ENCODE results near the gene CALHM2.

Gene CALHM2

DNA sequence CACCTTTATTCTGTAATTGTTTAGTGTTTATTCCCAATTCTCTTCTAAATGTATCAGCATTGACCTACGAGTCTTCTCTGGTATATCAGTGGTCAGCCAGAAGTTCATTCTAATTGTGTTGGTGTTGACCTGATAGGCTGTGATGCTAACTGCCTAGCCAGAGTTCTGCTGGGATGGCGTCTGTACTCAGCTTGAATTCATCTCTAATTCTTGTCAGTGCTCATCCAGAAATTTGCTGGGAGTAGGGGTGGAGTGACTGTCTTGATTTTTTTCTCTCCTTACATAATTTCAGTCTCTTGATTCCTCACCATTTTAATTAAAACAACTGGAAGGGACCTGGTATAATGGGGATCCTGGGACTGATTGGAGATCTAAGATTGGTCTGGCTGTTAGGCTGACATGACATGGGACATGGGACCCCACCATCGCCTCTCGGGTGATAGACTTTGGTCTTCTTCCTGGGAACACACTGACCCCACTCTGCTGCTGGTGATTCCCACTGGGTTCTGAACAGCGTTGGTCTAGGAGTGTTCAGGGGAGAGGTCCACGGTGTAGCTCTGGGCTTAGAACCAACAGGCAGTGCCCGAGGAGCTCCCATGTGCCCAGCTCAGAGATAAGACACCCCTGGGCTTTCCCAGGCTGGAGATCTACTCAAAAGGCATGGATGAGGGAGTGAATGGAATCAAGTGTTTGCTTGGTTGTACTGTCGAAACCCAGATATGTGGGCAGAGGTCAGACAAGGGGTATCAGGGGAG, 45.2 kb upstream of the CALHM2 start:
- Histone ChIP-seq H3K23ac (ENCODE audit: low read length) (no peak overlapping the region), H3K4me2 (ENCODE audit: low read length) (no peak overlapping the region), H3K79me2 (ENCODE audit: control insufficient read depth, insufficient read depth, low read length) (no peaks in the 10 kb centered on the region), H2AK5ac (ENCODE audit: low read length) (no peak overlapping the region), H4K8ac (ENCODE audit: low read depth, low read length) (no peak overlapping the region), H3K4me1 (ENCODE audit: control insufficient read depth, low read depth, low read length) (no peaks in the 10 kb centered on the region), H3K27ac (ENCODE audit: low read depth, low read length) (no peak overlapping the region), H2BK15ac (replicated peaks; ENCODE audit: low read depth) (no peak overlapping the region), H3K79me1 (ENCODE audit: low read length) (no peaks in the 10 kb centered on the region), H4K5ac (ENCODE audit: low read length) (no peak overlapping the region), H3K18ac (ENCODE audit: low read length) (no peak overlapping the region), H2BK120ac (ENCODE audit: low read depth, low read length) (no peak overlapping the region), H3K4ac (ENCODE audit: low read depth, low read length) (no peak overlapping the region), H3K56ac (ENCODE audit: low read length) (no peak overlapping the region), H3K36me3 (ENCODE audit: control insufficient read depth, insufficient read depth, low read length) (no peaks in the 10 kb centered on the region), H3K9ac (ENCODE audit: low read length) (no peak overlapping the region), H2BK5ac (ENCODE audit: low read length) (no peak overlapping the region), H3K4me3 (ENCODE audit: low read length) (no peak overlapping the region), H3K27me3 (ENCODE audit: insufficient read depth, low read length, poor library complexity) (peaks cover 23% of the 10 kb centered on the region)
- no CpG with 5 or more reads among the region's 8 CpGs for WGBS (ENCODE audit: extremely low coverage, insufficient coverage, low lambda C conversion rate)
- DNase-seq: no peak

DNA sequence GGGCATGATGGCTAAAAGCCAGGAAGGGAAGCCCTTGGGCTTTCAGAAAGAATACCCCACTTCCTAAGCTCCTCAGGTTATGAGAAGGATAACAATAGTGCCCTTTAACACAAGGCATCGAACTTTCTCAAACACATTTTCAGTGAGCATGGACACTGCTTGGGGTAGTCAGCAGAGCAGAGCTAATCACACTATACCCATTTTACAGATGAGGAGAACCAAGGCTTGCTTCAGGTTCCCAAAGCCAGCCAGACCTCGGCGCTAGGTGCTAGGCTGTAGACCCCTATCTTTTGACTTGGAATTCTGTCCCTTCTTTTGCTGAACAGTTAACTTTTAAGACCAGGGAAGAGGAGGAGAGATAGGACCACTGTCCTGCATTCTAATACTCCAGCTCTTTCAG, 43.2 kb upstream of the CALHM2 start:
- Histone ChIP-seq H2BK5ac (ENCODE audit: low read length) (no peak overlapping the region), H3K4ac (ENCODE audit: low read depth, low read length) (no peak overlapping the region), H4K8ac (ENCODE audit: low read depth, low read length) (no peak overlapping the region), H3K56ac (ENCODE audit: low read length) (no peak overlapping the region), H3K18ac (ENCODE audit: low read length) (no peak overlapping the region), H3K36me3 (ENCODE audit: control insufficient read depth, insufficient read depth, low read length) (no peaks in the 10 kb centered on the region), H2BK15ac (replicated peaks; ENCODE audit: low read depth) (no peak overlapping the region), H2BK120ac (ENCODE audit: low read depth, low read length) (no peak overlapping the region), H3K27ac (ENCODE audit: low read depth, low read length) (no peak overlapping the region), H3K79me1 (ENCODE audit: low read length) (no peaks in the 10 kb centered on the region), H2AK5ac (ENCODE audit: low read length) (no peak overlapping the region), H3K27me3 (ENCODE audit: insufficient read depth, low read length, poor library complexity) (peaks cover 23% of the 10 kb centered on the region), H4K5ac (ENCODE audit: low read length) (no peak overlapping the region), H3K4me2 (ENCODE audit: low read length) (no peak overlapping the region), H3K79me2 (ENCODE audit: control insufficient read depth, insufficient read depth, low read length) (no peaks in the 10 kb centered on the region), H3K9ac (ENCODE audit: low read length) (no peak overlapping the region), H3K23ac (ENCODE audit: low read length) (no peak overlapping the region), H3K4me3 (ENCODE audit: low read length) (no peak overlapping the region), H3K4me1 (ENCODE audit: control insufficient read depth, low read depth, low read length) (no peaks in the 10 kb centered on the region)
- DNase-seq: no peak
- no CpG with 5 or more reads among the region's 3 CpGs for WGBS (ENCODE audit: extremely low coverage, insufficient coverage, low lambda C conversion rate)

DNA sequence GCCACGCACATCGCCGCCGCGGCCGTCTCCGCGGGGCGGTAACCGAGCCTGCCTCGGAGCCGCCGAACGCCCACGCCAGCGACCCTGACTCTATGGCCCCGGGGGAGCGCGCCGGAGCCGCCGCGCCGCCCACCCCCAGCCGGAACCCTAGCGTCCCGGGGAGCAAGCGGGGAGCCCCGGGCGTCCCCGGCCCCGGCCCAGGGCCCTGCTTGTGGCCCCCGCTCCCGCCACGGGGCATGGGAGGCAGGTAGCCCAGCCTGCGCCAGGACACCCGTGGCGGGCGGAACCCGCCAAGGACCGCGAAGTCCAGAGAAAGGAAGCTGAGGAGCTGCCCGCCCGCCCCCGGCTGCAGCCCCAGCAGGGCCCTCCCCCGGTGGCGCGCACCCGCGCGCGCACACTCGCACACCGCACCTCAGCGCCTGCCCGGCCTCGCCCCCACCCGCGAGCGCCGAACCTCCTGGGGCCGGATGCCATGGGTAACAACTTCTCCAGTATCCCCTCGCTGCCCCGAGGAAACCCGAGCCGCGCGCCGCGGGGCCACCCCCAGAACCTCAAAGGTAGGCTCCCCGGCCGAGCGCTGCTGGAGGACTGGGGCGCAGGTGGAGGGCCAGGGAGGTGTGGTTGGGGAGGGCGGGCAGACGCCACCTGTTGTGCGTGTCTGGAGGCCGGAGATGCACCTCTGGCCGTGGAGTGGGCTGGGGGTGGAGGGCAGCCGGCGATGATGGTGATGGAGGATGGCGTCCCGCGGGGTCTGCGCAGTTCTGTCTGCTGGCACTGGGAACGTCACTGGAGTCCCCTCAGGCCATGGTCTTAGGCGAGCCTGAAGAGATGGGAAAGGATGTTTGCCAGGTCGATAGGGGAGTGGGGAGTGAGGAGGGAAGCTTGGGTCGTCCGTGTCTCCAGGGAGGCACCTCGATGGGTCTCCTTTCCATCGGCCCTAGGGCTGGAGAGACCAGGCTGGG, 42.0 kb upstream of the CALHM2 start:
- no peak overlapping the region for H2AK5ac ChIP-seq (ENCODE audit: low read length)
- H3K36me3 ChIP-seq (ENCODE audit: control insufficient read depth, insufficient read depth, low read length): no peaks in the 10 kb centered on the region
- H3K27me3 ChIP-seq (ENCODE audit: insufficient read depth, low read length, poor library complexity): peaks cover 23% of the 10 kb centered on the region
- no peak for DNase-seq
- H2BK15ac ChIP-seq (replicated peaks; ENCODE audit: low read depth): no peak overlapping the region
- no CpG with 5 or more reads among the region's 92 CpGs for WGBS (ENCODE audit: extremely low coverage, insufficient coverage, low lambda C conversion rate)
- H3K4me1 ChIP-seq (ENCODE audit: control insufficient read depth, low read depth, low read length): no peaks in the 10 kb centered on the region
- no peak overlapping the region for H4K5ac ChIP-seq (ENCODE audit: low read length)
- H2BK120ac ChIP-seq (ENCODE audit: low read depth, low read length): no peak overlapping the region
- H4K8ac ChIP-seq (ENCODE audit: low read depth, low read length): no peak overlapping the region
- H3K56ac ChIP-seq (ENCODE audit: low read length): no peak overlapping the region
- no peaks in the 10 kb centered on the region for H3K79me2 ChIP-seq (ENCODE audit: control insufficient read depth, insufficient read depth, low read length)
- H3K4me3 ChIP-seq (ENCODE audit: low read length): no peak overlapping the region
- no peak overlapping the region for H3K27ac ChIP-seq (ENCODE audit: low read depth, low read length)
- H3K79me1 ChIP-seq (ENCODE audit: low read length): no peaks in the 10 kb centered on the region
- peak overlapping the region; percentile 21 for H3K9ac ChIP-seq (ENCODE audit: low read length)
- no peak overlapping the region for H3K18ac ChIP-seq (ENCODE audit: low read length)
- no peak overlapping the region for H3K23ac ChIP-seq (ENCODE audit: low read length)
- H2BK5ac ChIP-seq (ENCODE audit: low read length): no peak overlapping the region
- H3K4me2 ChIP-seq (ENCODE audit: low read length): peak overlapping the region; percentile 73
- H3K4ac ChIP-seq (ENCODE audit: low read depth, low read length): no peak overlapping the region

DNA sequence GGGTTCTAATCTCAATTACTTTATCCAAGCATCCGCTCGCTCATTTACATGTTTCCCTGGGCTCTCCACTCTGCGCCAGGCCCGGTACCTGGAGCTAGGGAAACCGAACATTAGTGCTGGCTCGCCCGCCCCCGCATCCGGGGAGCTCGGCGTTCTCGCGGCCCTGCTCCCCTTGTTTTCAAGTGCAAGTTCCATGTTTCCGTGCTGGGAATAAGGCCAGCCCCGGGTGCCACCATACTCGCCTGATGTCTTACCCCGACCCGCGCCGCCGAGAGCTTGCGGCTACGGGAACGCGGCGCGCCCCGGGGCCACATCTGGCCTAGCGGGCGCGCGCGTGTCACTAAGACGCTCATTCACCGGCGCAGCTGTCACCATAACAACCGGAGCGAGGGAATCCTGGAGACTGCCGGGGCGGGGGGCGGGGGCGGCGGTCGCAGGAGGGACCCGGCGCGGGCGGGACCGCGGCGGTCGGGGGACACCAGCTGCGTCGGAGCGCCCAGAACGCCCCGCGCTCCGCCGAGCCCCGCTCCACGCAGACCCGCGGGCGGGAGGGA, 41.3 kb upstream of the CALHM2 start, which contains the start of gene NEURL1:
TSS of gene NEURL1 (plus strand) at position 344 of the 554 bp plus-strand sequence. CDS start 683 bp downstream, outside the sequence.
- peak; percentile 58 for DNase-seq

DNA sequence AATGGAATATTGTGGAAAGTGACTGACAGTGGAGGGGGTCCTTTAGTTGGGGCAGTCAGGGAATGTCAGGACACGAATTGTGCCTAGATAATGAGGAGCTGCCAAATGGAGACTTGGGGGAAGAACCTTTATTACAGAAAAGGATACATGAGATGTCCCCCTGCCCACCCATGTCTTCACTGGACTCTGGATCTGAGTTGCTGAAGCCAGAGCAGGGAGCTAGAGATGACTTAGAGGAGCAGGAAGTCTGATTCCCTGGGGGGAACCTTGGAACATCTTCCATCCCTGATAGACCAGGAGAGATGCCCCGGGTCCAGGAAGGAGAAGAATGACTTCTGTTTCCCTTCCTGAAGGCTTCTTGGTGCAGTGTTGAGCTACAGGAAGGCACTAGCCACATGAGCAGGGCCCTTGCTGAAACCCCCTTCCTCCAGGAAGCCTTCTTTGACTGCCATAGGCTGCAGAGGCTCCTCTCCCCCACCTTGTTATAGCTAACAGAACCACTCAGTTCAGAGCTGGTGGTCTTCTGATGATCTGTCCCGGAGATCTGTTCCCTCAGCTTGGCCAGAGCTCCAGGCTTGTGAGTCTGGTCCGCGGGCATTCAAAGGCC, 40.6 kb upstream of the CALHM2 start:
- no peak for DNase-seq
- WGBS (ENCODE audit: extremely low coverage, insufficient coverage, low lambda C conversion rate): no CpG with 5 or more reads among the region's 5 CpGs
- no peak overlapping the region for H3K9ac ChIP-seq (ENCODE audit: low read length)
- no peak overlapping the region for H4K5ac ChIP-seq (ENCODE audit: low read length)
- H3K23ac ChIP-seq (ENCODE audit: low read length): no peak overlapping the region
- H3K56ac ChIP-seq (ENCODE audit: low read length): no peak overlapping the region
- no peak overlapping the region for H3K4ac ChIP-seq (ENCODE audit: low read depth, low read length)
- no peak overlapping the region for H2BK5ac ChIP-seq (ENCODE audit: low read length)
- H3K79me2 ChIP-seq (ENCODE audit: control insufficient read depth, insufficient read depth, low read length): no peaks in the 10 kb centered on the region
- H3K27ac ChIP-seq (ENCODE audit: low read depth, low read length): no peak overlapping the region
- no peaks in the 10 kb centered on the region for H3K4me1 ChIP-seq (ENCODE audit: control insufficient read depth, low read depth, low read length)
- H3K4me3 ChIP-seq (ENCODE audit: low read length): no peak overlapping the region
- H3K79me1 ChIP-seq (ENCODE audit: low read length): no peaks in the 10 kb centered on the region
- no peak overlapping the region for H2BK120ac ChIP-seq (ENCODE audit: low read depth, low read length)
- peaks cover 23% of the 10 kb centered on the region for H3K27me3 ChIP-seq (ENCODE audit: insufficient read depth, low read length, poor library complexity)
- H2AK5ac ChIP-seq (ENCODE audit: low read length): no peak overlapping the region
- H3K18ac ChIP-seq (ENCODE audit: low read length): no peak overlapping the region
- H4K8ac ChIP-seq (ENCODE audit: low read depth, low read length): no peak overlapping the region
- H2BK15ac ChIP-seq (replicated peaks; ENCODE audit: low read depth): no peak overlapping the region
- no peaks in the 10 kb centered on the region for H3K36me3 ChIP-seq (ENCODE audit: control insufficient read depth, insufficient read depth, low read length)
- no peak overlapping the region for H3K4me2 ChIP-seq (ENCODE audit: low read length)

More for the DNA sequence above, 41.3 kb upstream of the CALHM2 start, which contains the start of gene NEURL1:
- H3K36me3 ChIP-seq (ENCODE audit: control insufficient read depth, insufficient read depth, low read length): no peaks in the 10 kb centered on the region
- no peak within 1 kb of the TSS for H2BK5ac ChIP-seq (ENCODE audit: low read length)
- H3K4me1 ChIP-seq (ENCODE audit: control insufficient read depth, low read depth, low read length): no peaks in the 10 kb centered on the region
- peaks cover 23% of the 10 kb centered on the region for H3K27me3 ChIP-seq (ENCODE audit: insufficient read depth, low read length, poor library complexity)
- no peak within 1 kb of the TSS for H2AK5ac ChIP-seq (ENCODE audit: low read length)
- no CpG with 5 or more reads among the region's 65 CpGs for WGBS (ENCODE audit: extremely low coverage, insufficient coverage, low lambda C conversion rate)
- H2BK120ac ChIP-seq (ENCODE audit: low read depth, low read length): no peak within 1 kb of the TSS
- no peak within 1 kb of the TSS for H2BK15ac ChIP-seq (replicated peaks; ENCODE audit: low read depth)
- no peak within 1 kb of the TSS for H3K27ac ChIP-seq (ENCODE audit: low read depth, low read length)
- no peak within 1 kb of the TSS for H4K8ac ChIP-seq (ENCODE audit: low read depth, low read length)
- H3K18ac ChIP-seq (ENCODE audit: low read length): no peak within 1 kb of the TSS
- no peak within 1 kb of the TSS for H3K4ac ChIP-seq (ENCODE audit: low read depth, low read length)
- no peak within 1 kb of the TSS for H3K23ac ChIP-seq (ENCODE audit: low read length)
- H3K4me3 ChIP-seq (ENCODE audit: low read length): no peak within 1 kb of the TSS
- no peaks in the 10 kb centered on the region for H3K79me2 ChIP-seq (ENCODE audit: control insufficient read depth, insufficient read depth, low read length)
- peak within 1 kb of the TSS; percentile 73 for H3K4me2 ChIP-seq (ENCODE audit: low read length)
- H3K9ac ChIP-seq (ENCODE audit: low read length): peak within 1 kb of the TSS; percentile 21
- peak within 1 kb of the TSS; percentile 15 for H3K56ac ChIP-seq (ENCODE audit: low read length)
- H4K5ac ChIP-seq (ENCODE audit: low read length): no peak within 1 kb of the TSS
- H3K79me1 ChIP-seq (ENCODE audit: low read length): no peaks in the 10 kb centered on the region

Data from mesendoderm (in vitro differentiated cells).